Upper lobe of left lung (tissue), 6 donors: Measurements from ENCODE around the gene CEP170B. TPM values are rescaled to one million over a fixed set of nuclear protein-coding genes. Genes with fewer than 3 reads are reported as not detected.
A peak's percentile ranks its signal among the peaks of the same experiment; 100 is the strongest.

Experiments
- ATAC-seq, 2 donors: fragments of 200-7000 bp; cut with Tn5 transposase; one replicate each; pipeline ENCODE4 v1.9.1; 2022; ENCODE audit warnings: mild to moderate bottlenecking in 2 of 2, moderate library complexity in 2 of 2; ENCODE audit not compliant: low FRiP score in 2 of 2
- DNase-seq, 2 donors: peaks; one replicate each; pipeline ENCODE4 v3.0.0-alpha.2; 2019 to 2020
- H3K27ac ChIP-seq, 4 donors: fragments of 200-600 bp; sonication (generic); one replicate each; pipeline ENCODE4 v1.5.1; 2016 to 2019
- H3K27me3 ChIP-seq, 4 donors: fragments of 200-600 bp; sonication (generic); one replicate each; pipeline ENCODE4 v1.5.1; 2017 to 2019
- H3K36me3 ChIP-seq, 4 donors: fragments of 200-600 bp; sonication (generic); one replicate each; pipeline ENCODE4 v1.5.1; 2016 to 2019
- H3K4me1 ChIP-seq, 4 donors: fragments of 200-600 bp; sonication (generic); one replicate each; pipeline ENCODE4 v1.5.1; 2018 to 2019
- H3K4me3 ChIP-seq, 4 donors: fragments of 200-600 bp; sonication (generic); one replicate each; pipeline ENCODE4 v1.5.1; 2017 to 2019; ENCODE audit warnings: mild to moderate bottlenecking in 2 of 4, moderate library complexity in 1 of 4
- H3K9me3 ChIP-seq, 4 donors: fragments of 200-600 bp; sonication (generic); one replicate each; pipeline ENCODE4 v1.5.1; 2018 to 2019
- EP300 ChIP-seq, 4 donors: sonication (generic); formaldehyde crosslinking; IDR thresholded peaks; one replicate each; pipeline ENCODE4 v1.5.1; 2017; ENCODE audit warnings: antibody characterized with exemption in 4 of 4, control low read depth in 2 of 4
- POLR2A ChIP-seq, 4 donors: fragments of 450-650 bp; IDR thresholded peaks; one replicate each; pipeline ENCODE4 v1.5.1; 2016 to 2017; ENCODE audit warnings: antibody characterized with exemption in 4 of 4, mild to moderate bottlenecking in 2 of 4
- POLR2AphosphoS5 ChIP-seq, 2 donors: sonication (generic); formaldehyde crosslinking; IDR thresholded peaks; one replicate each; pipeline ENCODE4 v1.5.1; 2017; ENCODE audit warnings: antibody characterized with exemption in 2 of 2
- WGBS, 2 donors: methylation state at CpG; one replicate each; pipeline ENCODE4 v1.1.5; 2017 to 2018; 5-methylcytosine and 5-hydroxymethylcytosine counted together
- total RNA-seq, 6 donors: library from RNA; depleted of rRNA in 4 of 6; stranded (reverse); fragments of >200 nt in 4 of 6; gene quantifications; one replicate each; pipeline versions ENCODE4 v1.1.0 to v1.2.1, GENCODE V29; 2016 to 2021
- TF ChIP-seq, protein P1 (sequence below), 6 experiments: fragments of 450-650 bp in 4 of 6; fragments of 200-600 bp in 2 of 6; sonication (generic) in 2 of 6; IDR thresholded peaks; one replicate each; pipeline ENCODE4 v1.5.1; 2016 to 2019; ENCODE audit warnings: antibody characterized with exemption in 6 of 6
- donor health status: DM: no; HTN: no; CAD: no; lungs with moderate emphysema.
- donor health status: DM: no; HTN: yes; CAD: no; lungs with severe emphysema.

The CEP170B gene
- 10 to 100 TPM; 24.2 to 57.8 (median 35.6) TPM for total RNA-seq

DNA sequence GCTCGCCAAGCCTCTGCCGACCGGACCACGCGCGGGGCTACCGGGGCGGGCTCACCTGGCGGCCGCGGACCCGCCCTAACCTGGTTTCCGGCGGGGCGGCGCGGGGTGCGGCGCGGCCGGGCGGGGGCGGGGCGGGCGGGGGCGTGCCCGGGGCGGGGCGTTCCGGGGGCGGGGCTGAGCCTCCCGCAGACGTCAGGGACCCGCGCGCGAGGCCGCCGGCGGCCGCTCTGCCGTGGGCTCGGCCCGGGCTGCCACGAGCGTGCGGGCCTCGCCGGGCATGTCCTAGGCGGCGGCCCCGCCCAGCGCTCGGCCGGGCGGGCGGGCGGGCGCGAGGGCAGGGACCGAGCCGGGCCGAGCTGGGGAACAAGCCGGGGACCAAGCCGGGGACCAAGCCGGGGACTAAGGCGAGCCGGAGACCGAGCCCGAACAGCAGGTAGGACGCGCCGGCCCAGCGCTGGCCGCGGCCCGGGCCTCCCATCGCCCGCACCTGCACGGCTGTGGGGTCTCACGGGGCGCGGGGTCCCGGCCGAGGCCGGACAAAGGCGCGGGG is at the start of gene CEP170B:
Gene CEP170B (plus strand): TSS at position 188 of the 550 bp plus-strand sequence. CDS start 3,183 bp downstream, outside the sequence.
- TF ChIP-seq POLR2AphosphoS5 (IDR thresholded peaks at IDR 0.05) (no peak), EP300 (IDR thresholded peaks at IDR 0.05) (no peak), POLR2A (IDR thresholded peaks at IDR 0.05) (no peak)
- TF ChIP-seq, protein P1, sequence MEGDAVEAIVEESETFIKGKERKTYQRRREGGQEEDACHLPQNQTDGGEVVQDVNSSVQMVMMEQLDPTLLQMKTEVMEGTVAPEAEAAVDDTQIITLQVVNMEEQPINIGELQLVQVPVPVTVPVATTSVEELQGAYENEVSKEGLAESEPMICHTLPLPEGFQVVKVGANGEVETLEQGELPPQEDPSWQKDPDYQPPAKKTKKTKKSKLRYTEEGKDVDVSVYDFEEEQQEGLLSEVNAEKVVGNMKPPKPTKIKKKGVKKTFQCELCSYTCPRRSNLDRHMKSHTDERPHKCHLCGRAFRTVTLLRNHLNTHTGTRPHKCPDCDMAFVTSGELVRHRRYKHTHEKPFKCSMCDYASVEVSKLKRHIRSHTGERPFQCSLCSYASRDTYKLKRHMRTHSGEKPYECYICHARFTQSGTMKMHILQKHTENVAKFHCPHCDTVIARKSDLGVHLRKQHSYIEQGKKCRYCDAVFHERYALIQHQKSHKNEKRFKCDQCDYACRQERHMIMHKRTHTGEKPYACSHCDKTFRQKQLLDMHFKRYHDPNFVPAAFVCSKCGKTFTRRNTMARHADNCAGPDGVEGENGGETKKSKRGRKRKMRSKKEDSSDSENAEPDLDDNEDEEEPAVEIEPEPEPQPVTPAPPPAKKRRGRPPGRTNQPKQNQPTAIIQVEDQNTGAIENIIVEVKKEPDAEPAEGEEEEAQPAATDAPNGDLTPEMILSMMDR (IDR thresholded peaks at IDR 0.05) = no peak
- DNase-seq = peak; percentile 43 to 92
- peaks cover 0 to 12% (median 6%) of the 10 kb centered on the region in 4 donors for H3K27me3 ChIP-seq
- H3K9me3 ChIP-seq = no peaks in the 10 kb centered on the region
- peaks cover 0 to 3% (median 0%) of the 10 kb centered on the region in 4 donors for H3K36me3 ChIP-seq
- H3K4me1 ChIP-seq = peaks cover 16 to 38% (median 26%) of the 10 kb centered on the region in 4 donors
- H3K4me3 ChIP-seq = peak within 1 kb of the TSS; percentile 36 to 80 (median 78)
- no CpG with 5 or more reads among the region's 88 CpGs for WGBS, 2 donors
- H3K27ac ChIP-seq = peak within 1 kb of the TSS; percentile 73 to 87 (median 84)
- ATAC-seq = peak in 1 of 2 donors; percentile 71

DNA sequence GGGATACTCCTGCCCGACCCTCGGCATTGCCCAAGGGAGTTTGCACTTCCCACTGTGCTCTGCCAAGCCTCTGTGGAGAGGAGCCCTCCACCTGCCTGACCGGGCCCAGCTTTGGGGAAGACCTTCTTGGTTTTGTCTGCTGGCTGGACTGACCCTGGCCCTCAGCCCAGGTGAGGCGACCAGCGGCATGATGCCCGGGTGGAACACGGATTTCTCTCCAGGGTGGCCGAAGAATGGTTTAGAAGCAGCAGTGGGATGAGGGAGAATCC is 48.5 kb upstream of the CEP170B start:
- Histone ChIP-seq H3K4me1 (peaks cover 26 to 44% (median 28%) of the 10 kb centered on the region in 4 donors), H3K27me3 (no peaks in the 10 kb centered on the region), H3K9me3 (no peaks in the 10 kb centered on the region), H3K36me3 (no peaks in the 10 kb centered on the region), H3K27ac (peak overlapping the region; percentile 89 to 98 (median 92)), H3K4me3 (peak overlapping the region; percentile 75 to 95 (median 90))
- 3 to 4% methylated on average over 7 to 8 of the region's 8 CpGs for WGBS, 2 donors
- peak in 1 of 2 donors; percentile 1 for ATAC-seq
- no peak for DNase-seq
- no peak for TF ChIP-seq POLR2A (IDR thresholded peaks at IDR 0.05)
- TF ChIP-seq, protein P1 (IDR thresholded peaks at IDR 0.05) = no peak
- TF ChIP-seq POLR2AphosphoS5 (IDR thresholded peaks at IDR 0.05) = no peak
- TF ChIP-seq EP300 (IDR thresholded peaks at IDR 0.05) = no peak

DNA sequence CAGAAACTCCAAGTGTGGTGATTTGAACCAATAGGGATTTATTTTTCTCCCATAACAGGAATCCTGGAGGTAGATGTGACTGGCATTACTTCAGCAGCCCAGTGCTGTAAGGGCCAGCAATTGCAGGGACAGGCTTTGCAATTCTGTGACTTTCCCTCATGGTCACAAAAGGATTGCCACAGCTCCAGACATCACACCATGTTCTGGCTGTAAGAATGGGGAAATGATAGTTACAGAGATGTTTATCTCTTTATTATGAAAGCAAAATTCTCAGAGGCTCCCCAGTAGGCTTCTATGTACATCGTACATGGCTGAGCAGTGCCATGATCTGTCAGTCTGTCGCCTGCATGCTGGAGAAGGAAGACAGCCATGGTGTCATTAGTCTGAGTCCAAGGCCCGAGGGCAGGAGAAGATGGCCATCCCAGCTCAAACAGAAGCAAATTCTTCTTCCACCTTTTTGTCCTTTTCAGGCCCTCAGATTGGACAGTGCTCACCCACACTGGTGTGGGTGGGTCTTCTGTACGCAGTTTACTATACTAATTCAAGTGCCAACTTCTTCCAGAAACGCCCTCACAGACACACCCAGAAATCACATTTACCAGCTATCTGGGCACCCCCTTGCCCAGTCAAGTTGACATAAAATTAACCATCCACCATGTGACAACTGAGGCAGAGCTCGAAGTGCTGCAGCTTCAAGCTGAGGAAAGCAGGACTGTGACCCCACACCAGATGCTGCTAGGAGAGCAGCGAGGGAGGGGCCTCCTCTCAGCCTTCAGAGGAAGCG is 46.9 kb upstream of the CEP170B start:
- Histone ChIP-seq H3K36me3 (no peaks in the 10 kb centered on the region), H3K4me1 (peaks cover 26 to 44% (median 28%) of the 10 kb centered on the region in 4 donors), H3K9me3 (no peaks in the 10 kb centered on the region), H3K4me3 (no peak overlapping the region), H3K27me3 (no peaks in the 10 kb centered on the region), H3K27ac (peak overlapping the region in 2 of 4 donors; percentile 44 to 56)
- ATAC-seq (no peak), DNase-seq (no peak)
- no peak for TF ChIP-seq EP300 (IDR thresholded peaks at IDR 0.05)
- TF ChIP-seq, protein P1 (IDR thresholded peaks at IDR 0.05) = no peak
- no peak for TF ChIP-seq POLR2A (IDR thresholded peaks at IDR 0.05)
- no peak for TF ChIP-seq POLR2AphosphoS5 (IDR thresholded peaks at IDR 0.05)
- 94 to 98% methylated on average over 5 to 8 of the region's 8 CpGs for WGBS, 2 donors

DNA sequence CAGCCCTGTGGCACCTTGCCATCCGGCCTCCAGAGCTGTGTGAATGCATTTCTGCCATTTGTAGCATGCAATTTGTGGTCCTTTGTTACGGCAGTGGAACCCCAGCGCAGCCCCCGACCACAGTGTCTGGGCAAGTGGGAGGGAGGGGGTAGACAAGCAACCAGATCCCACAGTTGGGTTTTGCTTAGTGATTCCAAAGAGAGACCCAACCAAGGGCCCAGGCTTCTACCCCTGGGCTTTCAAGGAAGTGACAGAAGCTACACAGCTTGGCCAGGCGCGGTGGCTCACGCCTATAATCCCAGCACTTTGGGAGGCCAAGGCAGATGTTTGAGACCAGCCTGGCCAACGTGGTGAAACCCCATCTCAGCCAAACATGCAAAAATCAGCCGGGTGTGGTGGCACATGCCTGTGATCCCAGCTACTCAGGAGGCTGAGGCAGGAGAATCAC is 46.3 kb upstream of the CEP170B start:
- H3K27ac ChIP-seq = peak overlapping the region in 2 of 4 donors; percentile 4 to 23
- TF ChIP-seq, protein P1 (IDR thresholded peaks at IDR 0.05) = no peak
- no peak for TF ChIP-seq EP300 (IDR thresholded peaks at IDR 0.05)
- no peak for TF ChIP-seq POLR2AphosphoS5 (IDR thresholded peaks at IDR 0.05)
- TF ChIP-seq POLR2A (IDR thresholded peaks at IDR 0.05) = no peak
- no peaks in the 10 kb centered on the region for H3K36me3 ChIP-seq
- no peaks in the 10 kb centered on the region for H3K9me3 ChIP-seq
- WGBS, 2 donors = 95 to 100% methylated on average over 3 to 9 of the region's 9 CpGs
- DNase-seq (peak in 1 of 2 donors; percentile 55), ATAC-seq (no peak)
- no peaks in the 10 kb centered on the region for H3K27me3 ChIP-seq
- H3K4me3 ChIP-seq = no peak overlapping the region
- H3K4me1 ChIP-seq = peaks cover 26 to 44% (median 28%) of the 10 kb centered on the region in 4 donors
